Measurements from ENCODE around the gene FUT3.
"Not testable (repeated sequence)": the region's sequence is repeated elsewhere in the genome, so short reads cannot be mapped to it uniquely, and the experiment has no call there.

DNA sequence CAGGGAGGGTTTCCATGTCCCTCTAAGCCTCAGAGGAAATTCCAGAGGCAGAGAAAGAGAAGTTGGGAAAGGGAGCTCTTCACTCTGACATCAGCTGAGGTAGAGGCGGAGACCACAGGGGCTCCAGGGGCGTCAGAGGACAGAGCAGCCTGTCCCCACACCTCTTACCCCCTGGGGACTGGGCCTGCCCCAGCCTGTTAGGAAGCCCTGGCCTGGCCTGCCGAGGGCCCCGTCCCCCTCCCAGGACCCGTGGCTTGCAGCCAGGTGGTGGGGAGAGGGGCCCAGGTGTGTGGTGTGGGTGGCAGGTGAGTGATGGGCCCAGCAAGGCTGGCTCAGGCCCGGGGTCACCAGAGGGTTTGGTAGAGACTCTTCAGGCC is 9.5 kb downstream of the FUT3 start:
- TF ChIP-seq, protein P1, sequence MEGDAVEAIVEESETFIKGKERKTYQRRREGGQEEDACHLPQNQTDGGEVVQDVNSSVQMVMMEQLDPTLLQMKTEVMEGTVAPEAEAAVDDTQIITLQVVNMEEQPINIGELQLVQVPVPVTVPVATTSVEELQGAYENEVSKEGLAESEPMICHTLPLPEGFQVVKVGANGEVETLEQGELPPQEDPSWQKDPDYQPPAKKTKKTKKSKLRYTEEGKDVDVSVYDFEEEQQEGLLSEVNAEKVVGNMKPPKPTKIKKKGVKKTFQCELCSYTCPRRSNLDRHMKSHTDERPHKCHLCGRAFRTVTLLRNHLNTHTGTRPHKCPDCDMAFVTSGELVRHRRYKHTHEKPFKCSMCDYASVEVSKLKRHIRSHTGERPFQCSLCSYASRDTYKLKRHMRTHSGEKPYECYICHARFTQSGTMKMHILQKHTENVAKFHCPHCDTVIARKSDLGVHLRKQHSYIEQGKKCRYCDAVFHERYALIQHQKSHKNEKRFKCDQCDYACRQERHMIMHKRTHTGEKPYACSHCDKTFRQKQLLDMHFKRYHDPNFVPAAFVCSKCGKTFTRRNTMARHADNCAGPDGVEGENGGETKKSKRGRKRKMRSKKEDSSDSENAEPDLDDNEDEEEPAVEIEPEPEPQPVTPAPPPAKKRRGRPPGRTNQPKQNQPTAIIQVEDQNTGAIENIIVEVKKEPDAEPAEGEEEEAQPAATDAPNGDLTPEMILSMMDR (IDR thresholded peaks at IDR 0.05; ENCODE audit: low read depth, low read length), result not testable (repeated sequence)
- TF ChIP-seq EZH2phosphoT487 (IDR thresholded peaks at IDR 0.05; ENCODE audit: low read depth), result not testable (repeated sequence)

All from OCI-LY3 (cell line).